ENCODE measurements around the gene ATP11A. TPM values are rescaled to one million over a fixed set of nuclear protein-coding genes. Genes with fewer than 3 reads are reported as not detected.

ATP11A gene
- total RNA-seq, 2 donors from 2014 or later: 15.2 to 38.4 TPM

GRCh38 chr13:112658808-112659207, 31.0 kb upstream of the ATP11A start:
- no peaks in the 10 kb centered on the region for H3K27me3 ChIP-seq (replicated peaks; ENCODE audit: insufficient read depth)
- no peaks in the 10 kb centered on the region for H3K36me3 ChIP-seq
- no peak for ATAC-seq (ENCODE audit: insufficient number of reproducible peaks, low FRiP score, low read depth)
- H3K27ac ChIP-seq: no peak overlapping the region
- no peak overlapping the region for H3K4me3 ChIP-seq
- no peak for DNase-seq (ENCODE audit: low spot score)
- H3K9me3 ChIP-seq: no peaks in the 10 kb centered on the region
- no peaks in the 10 kb centered on the region for H3K4me1 ChIP-seq (ENCODE audit: control insufficient read depth in 1 of 2, low read depth in 2 of 2)
- no peak for TF ChIP-seq CTCF (IDR thresholded peaks at IDR 0.05)

- no peak for TF ChIP-seq CTCF (IDR thresholded peaks at IDR 0.05)
- H3K4me3 ChIP-seq: no peak overlapping the region
- H3K36me3 ChIP-seq: no peaks in the 10 kb centered on the region
- H3K9me3 ChIP-seq: no peaks in the 10 kb centered on the region
- DNase-seq (ENCODE audit: low spot score) (no peak), ATAC-seq (ENCODE audit: insufficient number of reproducible peaks, low FRiP score, low read depth) (no peak)
- H3K27me3 ChIP-seq (replicated peaks; ENCODE audit: insufficient read depth): no peaks in the 10 kb centered on the region
- no peaks in the 10 kb centered on the region for H3K4me1 ChIP-seq (ENCODE audit: control insufficient read depth in 1 of 2, low read depth in 2 of 2)
- H3K27ac ChIP-seq: no peak overlapping the region
These were observed 28.5 kb upstream of the ATP11A start for GRCh38 chr13:112661291-112661690.

- Histone ChIP-seq H3K4me3 (no peak overlapping the region), H3K36me3 (no peaks in the 10 kb centered on the region), H3K27me3 (replicated peaks; ENCODE audit: insufficient read depth) (no peaks in the 10 kb centered on the region), H3K27ac (no peak overlapping the region), H3K9me3 (no peaks in the 10 kb centered on the region), H3K4me1 (ENCODE audit: control insufficient read depth in 1 of 2, low read depth in 2 of 2) (no peaks in the 10 kb centered on the region)
- TF ChIP-seq CTCF (IDR thresholded peaks at IDR 0.05): no peak
- no peak for ATAC-seq (ENCODE audit: insufficient number of reproducible peaks, low FRiP score, low read depth)
- no peak for DNase-seq (ENCODE audit: low spot score)
These were observed 25.2 kb upstream of the ATP11A start for GRCh38 chr13:112664501-112665203.

- no peak for DNase-seq (ENCODE audit: low spot score)
- Histone ChIP-seq H3K27ac (no peak overlapping the region), H3K4me1 (ENCODE audit: control insufficient read depth in 1 of 2, low read depth in 2 of 2) (no peaks in the 10 kb centered on the region), H3K27me3 (replicated peaks; ENCODE audit: insufficient read depth) (no peaks in the 10 kb centered on the region), H3K36me3 (no peaks in the 10 kb centered on the region), H3K4me3 (no peak overlapping the region), H3K9me3 (no peaks in the 10 kb centered on the region)
- no peak for TF ChIP-seq CTCF (IDR thresholded peaks at IDR 0.05)
- no peak for ATAC-seq (ENCODE audit: insufficient number of reproducible peaks, low FRiP score, low read depth)
These were observed 20.9 kb upstream of the ATP11A start for GRCh38 chr13:112668924-112669323.

GRCh38 chr13:112669881-112670499, 19.8 kb upstream of the ATP11A start:
- Histone ChIP-seq H3K36me3 (no peaks in the 10 kb centered on the region), H3K27me3 (replicated peaks; ENCODE audit: insufficient read depth) (no peaks in the 10 kb centered on the region), H3K27ac (no peak overlapping the region), H3K4me3 (no peak overlapping the region), H3K9me3 (no peaks in the 10 kb centered on the region), H3K4me1 (ENCODE audit: control insufficient read depth in 1 of 2, low read depth in 2 of 2) (no peaks in the 10 kb centered on the region)
- TF ChIP-seq CTCF (IDR thresholded peaks at IDR 0.05): no peak
- ATAC-seq (ENCODE audit: insufficient number of reproducible peaks, low FRiP score, low read depth) (no peak), DNase-seq (ENCODE audit: low spot score) (no peak)

All from thoracic aorta (tissue), 2 donors.